ENCODE data around the gene FOXM1.

The FOXM1 gene

GRCh38 chr12:2813214-2814185 is 63.5 kb downstream of the FOXM1 start:
- peak overlapping the region; percentile 91 for H3K27ac ChIP-seq
- TF ChIP-seq, protein P1, sequence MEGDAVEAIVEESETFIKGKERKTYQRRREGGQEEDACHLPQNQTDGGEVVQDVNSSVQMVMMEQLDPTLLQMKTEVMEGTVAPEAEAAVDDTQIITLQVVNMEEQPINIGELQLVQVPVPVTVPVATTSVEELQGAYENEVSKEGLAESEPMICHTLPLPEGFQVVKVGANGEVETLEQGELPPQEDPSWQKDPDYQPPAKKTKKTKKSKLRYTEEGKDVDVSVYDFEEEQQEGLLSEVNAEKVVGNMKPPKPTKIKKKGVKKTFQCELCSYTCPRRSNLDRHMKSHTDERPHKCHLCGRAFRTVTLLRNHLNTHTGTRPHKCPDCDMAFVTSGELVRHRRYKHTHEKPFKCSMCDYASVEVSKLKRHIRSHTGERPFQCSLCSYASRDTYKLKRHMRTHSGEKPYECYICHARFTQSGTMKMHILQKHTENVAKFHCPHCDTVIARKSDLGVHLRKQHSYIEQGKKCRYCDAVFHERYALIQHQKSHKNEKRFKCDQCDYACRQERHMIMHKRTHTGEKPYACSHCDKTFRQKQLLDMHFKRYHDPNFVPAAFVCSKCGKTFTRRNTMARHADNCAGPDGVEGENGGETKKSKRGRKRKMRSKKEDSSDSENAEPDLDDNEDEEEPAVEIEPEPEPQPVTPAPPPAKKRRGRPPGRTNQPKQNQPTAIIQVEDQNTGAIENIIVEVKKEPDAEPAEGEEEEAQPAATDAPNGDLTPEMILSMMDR (IDR thresholded peaks at IDR 0.05): peak; percentile 91
- TF ChIP-seq ZFX (IDR thresholded peaks at IDR 0.05; ENCODE audit: borderline replicate concordance): no peak

DNA sequence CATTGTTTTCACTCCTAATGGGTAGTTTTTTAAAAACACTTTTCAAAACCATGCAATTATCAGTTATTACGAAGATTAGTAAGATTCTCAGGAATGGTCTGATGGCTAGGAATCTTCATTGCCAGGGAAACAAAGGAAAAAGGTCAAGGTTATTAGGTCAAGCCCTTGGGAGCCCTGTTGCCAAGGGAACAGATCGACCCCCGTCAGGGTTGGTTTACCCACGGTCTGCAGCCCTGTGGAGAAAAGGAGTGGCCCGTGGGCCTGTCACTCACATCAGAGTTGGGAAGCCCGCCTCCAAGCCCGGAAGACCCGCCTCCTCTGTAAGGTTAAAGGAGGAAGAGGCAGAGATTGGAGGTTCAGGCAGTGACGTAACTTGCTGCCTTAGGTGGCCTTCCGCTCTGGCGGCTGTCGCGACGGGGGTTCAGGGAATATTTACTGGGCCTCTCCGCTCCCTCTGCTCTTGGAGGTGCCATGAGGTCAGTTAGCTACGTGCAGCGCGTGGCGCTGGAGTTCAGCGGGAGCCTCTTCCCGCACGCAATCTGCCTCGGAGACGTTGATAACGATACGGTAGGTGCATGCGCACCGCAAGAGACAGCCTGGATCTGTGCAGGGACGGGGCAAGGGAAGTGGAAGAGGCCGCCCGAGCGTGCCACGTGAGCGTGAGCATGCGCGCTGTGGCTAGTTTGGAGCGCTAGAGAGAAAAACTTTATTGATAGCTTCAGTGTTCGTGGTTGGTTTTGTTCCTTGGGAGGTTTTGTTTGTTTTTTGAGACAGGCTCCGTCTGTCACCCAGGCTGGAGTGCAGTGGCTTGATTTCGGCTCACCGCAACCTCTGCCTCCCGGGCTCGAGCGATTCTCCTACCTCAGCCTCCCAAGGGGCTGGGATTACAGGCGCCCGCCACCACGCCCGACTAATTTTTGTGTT is 64.4 kb downstream of the FOXM1 start, which contains the start of gene ITFG2:
ITFG2 (plus strand) TSS at position 379 of the 924 bp plus-strand sequence; CDS start at position 472, 93 bp downstream.
- peak within 1 kb of the TSS; percentile 91 for H3K27ac ChIP-seq
- TF ChIP-seq, protein P1 (IDR thresholded peaks at IDR 0.05): no peak
- no peak for TF ChIP-seq ZFX (IDR thresholded peaks at IDR 0.05; ENCODE audit: borderline replicate concordance)

GRCh38 chr12:2811801-2812200 is 65.2 kb downstream of the FOXM1 start:
- H3K27ac ChIP-seq: peak overlapping the region; percentile 91
- TF ChIP-seq ZFX (IDR thresholded peaks at IDR 0.05; ENCODE audit: borderline replicate concordance): no peak
- TF ChIP-seq, protein P1 (IDR thresholded peaks at IDR 0.05): no peak
